ENCODE data around the gene PKNOX2. TPM values are rescaled to one million over a fixed set of nuclear protein-coding genes. Genes with fewer than 3 reads are reported as not detected.

The PKNOX2 gene
- total RNA-seq, 3 donors from 2014 or later (not counting 1 experiment from before 2014, with no cell fraction given) = not detected

DNA sequence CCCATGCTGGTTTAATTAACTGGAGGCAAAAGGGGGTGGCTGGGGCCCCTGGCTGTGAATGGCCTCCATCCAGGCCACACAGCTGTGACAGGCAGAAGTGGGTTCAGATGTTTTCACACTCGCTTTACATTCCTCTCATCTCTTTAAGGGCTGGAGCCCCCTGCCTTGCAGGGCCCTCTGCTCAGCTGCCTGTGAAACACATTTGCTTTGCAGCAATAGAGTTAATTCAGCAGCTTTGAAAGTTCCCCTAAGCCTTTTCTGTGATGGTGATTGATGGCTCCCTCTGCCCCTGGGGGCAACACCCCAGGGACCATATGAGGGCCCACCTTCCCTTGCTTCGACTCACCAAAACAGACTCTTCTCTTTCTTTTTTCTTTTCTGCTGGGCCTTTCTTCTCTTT lies 192.2 kb downstream of the PKNOX2 start:
- TF ChIP-seq CTCF (IDR thresholded peaks at IDR 0.05) = no peak
- WGBS (ENCODE audit: insufficient coverage) = 77% methylated on average over 2 of the region's 2 CpGs
- H3K27ac Mint-ChIP-seq = no peak overlapping the region
- no peaks in the 10 kb centered on the region for H3K36me3 Mint-ChIP-seq
- Histone ChIP-seq H3K4me3 (ENCODE audit: low read length) (no peak overlapping the region), H3K27me3 (ENCODE audit: control insufficient read depth, insufficient read depth, low read length) (no peaks in the 10 kb centered on the region), H3K4me1 (ENCODE audit: control insufficient read depth, insufficient read depth, low read length) (no peaks in the 10 kb centered on the region), H3K36me3 (ENCODE audit: control insufficient read depth, insufficient read depth, low read length) (no peaks in the 10 kb centered on the region), H3K27ac (ENCODE audit: low read length) (no peak overlapping the region), H3K9me3 (ENCODE audit: control insufficient read depth, insufficient read depth, low read length) (no peaks in the 10 kb centered on the region)
- DNase-seq (no peak), ATAC-seq (no peak)
- H3K9me3 Mint-ChIP-seq = no peaks in the 10 kb centered on the region
- H3K4me1 Mint-ChIP-seq = peaks cover 0 to 7% of the 10 kb centered on the region in 2 donors
- intact Hi-C loops (cut with micrococcal nuclease) = no loop called here
- H3K4me3 Mint-ChIP-seq = no peak overlapping the region
- H3K27me3 Mint-ChIP-seq (ENCODE audit: low read depth in 2 of 2) = peaks cover 0 to 12% of the 10 kb centered on the region in 2 donors

DNA sequence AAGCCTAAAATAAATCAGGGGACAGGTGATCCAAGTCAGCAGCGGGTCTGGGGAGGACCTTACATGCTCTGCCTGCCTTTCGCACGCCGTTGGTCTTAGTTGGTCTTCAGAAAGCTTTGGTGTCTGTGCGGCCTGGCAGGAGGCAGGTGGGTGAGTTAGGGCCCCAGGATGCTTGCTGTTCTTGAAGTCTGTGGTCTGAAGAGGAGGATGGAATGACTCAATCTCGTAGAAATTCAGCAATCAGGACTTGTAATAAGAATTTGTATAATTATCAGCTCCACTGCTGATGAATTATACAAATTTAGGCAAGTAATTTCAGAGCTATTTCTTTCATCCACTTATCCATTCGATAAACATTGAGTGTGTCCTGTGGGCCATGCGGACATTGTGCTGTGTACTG lies 193.0 kb downstream of the PKNOX2 start:
- Mint-ChIP-seq H3K4me1 (peaks cover 0 to 7% of the 10 kb centered on the region in 2 donors), H3K27me3 (ENCODE audit: low read depth in 2 of 2) (peaks cover 0 to 4% of the 10 kb centered on the region in 2 donors), H3K4me3 (no peak overlapping the region), H3K9me3 (no peaks in the 10 kb centered on the region), H3K27ac (no peak overlapping the region), H3K36me3 (no peaks in the 10 kb centered on the region)
- intact Hi-C loops (cut with micrococcal nuclease) = no loop called here
- no peak for TF ChIP-seq CTCF (IDR thresholded peaks at IDR 0.05)
- no peak for DNase-seq
- ATAC-seq = no peak
- WGBS (ENCODE audit: insufficient coverage) = 82% methylated on average over 8 of the region's 8 CpGs
- H3K36me3 ChIP-seq (ENCODE audit: control insufficient read depth, insufficient read depth, low read length) = no peaks in the 10 kb centered on the region
- no peaks in the 10 kb centered on the region for H3K9me3 ChIP-seq (ENCODE audit: control insufficient read depth, insufficient read depth, low read length)
- no peaks in the 10 kb centered on the region for H3K27me3 ChIP-seq (ENCODE audit: control insufficient read depth, insufficient read depth, low read length)
- no peaks in the 10 kb centered on the region for H3K4me1 ChIP-seq (ENCODE audit: control insufficient read depth, insufficient read depth, low read length)
- no peak overlapping the region for H3K4me3 ChIP-seq (ENCODE audit: low read length)
- no peak overlapping the region for H3K27ac ChIP-seq (ENCODE audit: low read length)

GRCh38 chr11:125358254-125358840 lies 193.8 kb downstream of the PKNOX2 start:
- WGBS (ENCODE audit: insufficient coverage) = 93% methylated on average over 6 of the region's 6 CpGs

More at GRCh38 chr11:125358254-125358840, 193.8 kb downstream of the PKNOX2 start:
- H3K4me1 ChIP-seq (ENCODE audit: control insufficient read depth, insufficient read depth, low read length) = no peaks in the 10 kb centered on the region
- ATAC-seq = no peak
- no peak overlapping the region for H3K27ac ChIP-seq (ENCODE audit: low read length)
- no peaks in the 10 kb centered on the region for H3K27me3 Mint-ChIP-seq (ENCODE audit: low read depth in 2 of 2)
- H3K36me3 ChIP-seq (ENCODE audit: control insufficient read depth, insufficient read depth, low read length) = no peaks in the 10 kb centered on the region
- no peaks in the 10 kb centered on the region for H3K9me3 Mint-ChIP-seq
- no peak overlapping the region for H3K4me3 Mint-ChIP-seq
- no peak overlapping the region for H3K27ac Mint-ChIP-seq
- no peaks in the 10 kb centered on the region for H3K9me3 ChIP-seq (ENCODE audit: control insufficient read depth, insufficient read depth, low read length)
- H3K4me1 Mint-ChIP-seq = peaks cover 0 to 7% of the 10 kb centered on the region in 2 donors
- H3K36me3 Mint-ChIP-seq = no peaks in the 10 kb centered on the region
- intact Hi-C loops (cut with micrococcal nuclease) = no loop called here
- H3K4me3 ChIP-seq (ENCODE audit: low read length) = no peak overlapping the region
- no peak for TF ChIP-seq CTCF (IDR thresholded peaks at IDR 0.05)
- H3K27me3 ChIP-seq (ENCODE audit: control insufficient read depth, insufficient read depth, low read length) = no peaks in the 10 kb centered on the region
- DNase-seq = no peak

Measured in natural killer cell (primary cell).